Pancreas (tissue), 10 donors: ENCODE results near the gene RDH14. TPM values are rescaled to one million over a fixed set of nuclear protein-coding genes. Genes with fewer than 3 reads are reported as not detected.
A peak's percentile ranks its signal among the peaks of the same experiment; 100 is the strongest.

Experiments
- ATAC-seq, 4 donors: fragments of 200-7000 bp; cut with Tn5 transposase; one replicate each; pipeline versions ENCODE4 v1.8.0 to v1.9.1; 2020; ENCODE audit warnings: mild to moderate bottlenecking in 4 of 4, moderate library complexity in 4 of 4
- DNase-seq, 6 donors: peaks; one replicate each; pipeline ENCODE4 v3.0.0-alpha.2; 2020
- FAIRE-seq: peaks from 2 replicates; lab custom pipeline; 2012; peaks lifted over from hg19 to GRCh38; lab: Jason Lieb, UNC
- H3K27ac ChIP-seq, 4 donors: fragments of 200-600 bp; sonication (generic); 1 replicate in 3 of 4; 2 replicates in 1 of 4; pipeline versions ENCODE4 v1.5.0 to v1.8.0; 2020
- H3K27me3 ChIP-seq, 4 donors: fragments of 200-600 bp; one replicate each; pipeline ENCODE4 v1.8.0; 2021
- H3K36me3 ChIP-seq, 3 donors: fragments of 200-600 bp; sonication (generic) in 1 of 3; one replicate each; pipeline versions ENCODE4 v1.5.0 to v1.8.0; 2020 to 2021
- H3K4me1 ChIP-seq, 3 donors: fragments of 200-600 bp; one replicate each; pipeline ENCODE4 v1.8.0; 2021
- H3K4me3 ChIP-seq, 4 donors: fragments of 200-600 bp; sonication (generic) in 2 of 4; one replicate each; pipeline versions ENCODE4 v1.5.0 to v1.8.0; 2020 to 2021
- H3K9me3 ChIP-seq, 4 donors: fragments of 200-600 bp; one replicate each; pipeline ENCODE4 v1.8.0; 2021
- WGBS, 2 donors: extraction: QIAGEN DNeasy Blood & Tissue Kit; methylation state at CpG; one replicate each; pipeline ENCODE4 v1.1.7; 2013; 5-methylcytosine and 5-hydroxymethylcytosine counted together
- intact Hi-C, 3 donors: fragments of 100-400 bp; cut with DNase I; formaldehyde crosslinking; loops; one replicate each; pipeline versions ENCODE4 v1.11.1 to v1.14.2; 2022
- polyA plus RNA-seq, 2 donors: library from polyadenylated mRNA; stranded (reverse); fragments of 200-250 nt; gene quantifications; one replicate each; pipeline ENCODE4 v1.2.3, GENCODE V29; 2013
- total RNA-seq, 6 donors: library from RNA; stranded (reverse); fragmentation: NEBNext Ultra II Directional in 4 of 6; extraction: Animal tissue kit (Norgen Biotek cat#: 25700) in 4 of 6; gene quantifications; one replicate each; pipeline versions ENCODE4 v1.2.1 to v1.2.4, GENCODE V29; 2021 to 2023
- TF ChIP-seq, protein P1 (sequence below), 4 donors: fragments of 200-600 bp; sonication (generic) in 3 of 4; IDR thresholded peaks; one replicate each; pipeline versions ENCODE4 v1.5.0 to v1.8.0; 2021; ENCODE audit warnings: antibody characterized with exemption in 4 of 4
- donor health status: healthy with polysubstance abuse.
- donor health status: DM: no; HTN: no; CAD: no; lungs with moderate emphysema.
- donor health status: DM: no; HTN: no; CAD: no.
- donor health status: control.
- donor health status: control.
- donor health status: Bipolar disorder and iron deficiency.
- donor health status: DM: yes; HTN: yes; CAD: no.
- donor health status: DM: no; HTN: no; CAD: no.
- donor health status: DM: no; HTN: no; CAD: no.
- donor health status: DM: yes; HTN: yes; CAD: no.

RDH14 gene
- total and polyA plus RNA-seq, 8 donors: 8.0 to 13.6 (median 8.9) TPM

DNA sequence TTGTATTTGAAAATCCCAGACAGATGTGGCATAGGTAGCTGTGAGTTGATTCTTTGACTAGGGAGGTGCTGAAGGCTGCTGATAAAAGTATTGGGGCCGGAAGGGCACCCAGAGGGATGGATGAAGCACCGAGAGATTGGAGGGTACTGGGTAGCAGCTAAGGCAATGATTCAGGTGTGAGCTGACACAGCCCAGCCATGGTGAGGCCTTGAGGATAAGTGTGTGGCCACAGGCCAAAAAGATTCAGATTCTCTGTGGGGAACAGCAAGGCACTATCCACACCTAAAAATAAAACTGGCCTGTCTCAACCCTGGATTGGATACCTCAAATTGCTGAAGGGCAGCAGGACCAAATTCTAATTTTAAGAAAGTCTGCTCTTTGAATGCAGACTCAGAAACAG lies 35.2 kb downstream of the RDH14 start:
- TF ChIP-seq, protein P1, sequence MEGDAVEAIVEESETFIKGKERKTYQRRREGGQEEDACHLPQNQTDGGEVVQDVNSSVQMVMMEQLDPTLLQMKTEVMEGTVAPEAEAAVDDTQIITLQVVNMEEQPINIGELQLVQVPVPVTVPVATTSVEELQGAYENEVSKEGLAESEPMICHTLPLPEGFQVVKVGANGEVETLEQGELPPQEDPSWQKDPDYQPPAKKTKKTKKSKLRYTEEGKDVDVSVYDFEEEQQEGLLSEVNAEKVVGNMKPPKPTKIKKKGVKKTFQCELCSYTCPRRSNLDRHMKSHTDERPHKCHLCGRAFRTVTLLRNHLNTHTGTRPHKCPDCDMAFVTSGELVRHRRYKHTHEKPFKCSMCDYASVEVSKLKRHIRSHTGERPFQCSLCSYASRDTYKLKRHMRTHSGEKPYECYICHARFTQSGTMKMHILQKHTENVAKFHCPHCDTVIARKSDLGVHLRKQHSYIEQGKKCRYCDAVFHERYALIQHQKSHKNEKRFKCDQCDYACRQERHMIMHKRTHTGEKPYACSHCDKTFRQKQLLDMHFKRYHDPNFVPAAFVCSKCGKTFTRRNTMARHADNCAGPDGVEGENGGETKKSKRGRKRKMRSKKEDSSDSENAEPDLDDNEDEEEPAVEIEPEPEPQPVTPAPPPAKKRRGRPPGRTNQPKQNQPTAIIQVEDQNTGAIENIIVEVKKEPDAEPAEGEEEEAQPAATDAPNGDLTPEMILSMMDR (IDR thresholded peaks at IDR 0.05): no peak
- DNase-seq (no peak), FAIRE-seq (no peak), ATAC-seq (no peak)
- WGBS, 2 donors: 78 to 88% methylated on average over 2 of the region's 2 CpGs
- no peaks in the 10 kb centered on the region for H3K27me3 ChIP-seq
- no peak overlapping the region for H3K4me3 ChIP-seq
- intact Hi-C loops: loop anchor here in 2 of 3 donors (10.0 kb wide), 2 partner anchors 1330 to 1340 kb away; no protein-coding TSS in a partner anchor
- no peak overlapping the region for H3K27ac ChIP-seq
- H3K4me1 ChIP-seq: no peaks in the 10 kb centered on the region
- H3K9me3 ChIP-seq: no peaks in the 10 kb centered on the region
- no peaks in the 10 kb centered on the region for H3K36me3 ChIP-seq

DNA sequence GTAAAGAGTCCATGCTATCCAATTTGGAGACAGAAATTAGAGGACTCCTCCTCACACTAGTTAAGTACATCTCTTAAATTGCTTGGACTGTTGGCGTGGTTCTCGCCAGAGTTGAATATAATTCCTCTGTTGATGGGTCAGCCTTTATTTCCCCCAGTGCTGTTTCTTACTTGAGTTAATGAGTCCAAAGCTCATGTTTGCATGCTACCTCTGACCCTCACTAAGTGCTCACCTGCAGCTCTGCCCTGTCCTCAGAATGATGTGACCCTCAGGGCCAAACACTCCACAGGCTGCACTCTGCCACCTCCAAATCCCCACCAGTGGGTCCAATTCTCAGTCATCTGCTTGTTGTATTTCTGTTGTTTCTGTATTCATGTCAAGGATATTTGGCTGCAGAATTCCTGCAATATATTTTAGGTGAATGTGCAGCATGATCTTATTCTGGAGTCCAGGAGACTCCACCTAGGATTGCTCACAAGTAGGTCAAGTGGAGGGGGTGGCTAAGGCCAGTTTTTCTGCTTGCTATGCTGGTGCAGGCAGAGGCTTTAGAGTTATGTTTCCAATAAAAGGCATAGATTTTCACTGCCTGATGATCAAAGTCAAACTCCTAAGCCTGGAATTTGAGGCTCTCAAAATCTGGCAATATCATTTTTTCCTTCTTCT lies 37.8 kb downstream of the RDH14 start:
- TF ChIP-seq, protein P1 (IDR thresholded peaks at IDR 0.05): no peak
- no peak for DNase-seq
- Histone ChIP-seq H3K9me3 (no peaks in the 10 kb centered on the region), H3K4me1 (peaks cover 0 to 4% (median 0%) of the 10 kb centered on the region in 3 donors), H3K36me3 (no peaks in the 10 kb centered on the region), H3K4me3 (no peak overlapping the region), H3K27ac (no peak overlapping the region), H3K27me3 (no peaks in the 10 kb centered on the region)
- FAIRE-seq: no peak
- intact Hi-C loops: loop anchor here in 2 of 3 donors (10.0 kb wide), 2 partner anchors 1332 to 1342 kb away; no protein-coding TSS in a partner anchor
- WGBS, 2 donors: 94% methylated on average over 2 of the region's 2 CpGs
- ATAC-seq: no peak

DNA sequence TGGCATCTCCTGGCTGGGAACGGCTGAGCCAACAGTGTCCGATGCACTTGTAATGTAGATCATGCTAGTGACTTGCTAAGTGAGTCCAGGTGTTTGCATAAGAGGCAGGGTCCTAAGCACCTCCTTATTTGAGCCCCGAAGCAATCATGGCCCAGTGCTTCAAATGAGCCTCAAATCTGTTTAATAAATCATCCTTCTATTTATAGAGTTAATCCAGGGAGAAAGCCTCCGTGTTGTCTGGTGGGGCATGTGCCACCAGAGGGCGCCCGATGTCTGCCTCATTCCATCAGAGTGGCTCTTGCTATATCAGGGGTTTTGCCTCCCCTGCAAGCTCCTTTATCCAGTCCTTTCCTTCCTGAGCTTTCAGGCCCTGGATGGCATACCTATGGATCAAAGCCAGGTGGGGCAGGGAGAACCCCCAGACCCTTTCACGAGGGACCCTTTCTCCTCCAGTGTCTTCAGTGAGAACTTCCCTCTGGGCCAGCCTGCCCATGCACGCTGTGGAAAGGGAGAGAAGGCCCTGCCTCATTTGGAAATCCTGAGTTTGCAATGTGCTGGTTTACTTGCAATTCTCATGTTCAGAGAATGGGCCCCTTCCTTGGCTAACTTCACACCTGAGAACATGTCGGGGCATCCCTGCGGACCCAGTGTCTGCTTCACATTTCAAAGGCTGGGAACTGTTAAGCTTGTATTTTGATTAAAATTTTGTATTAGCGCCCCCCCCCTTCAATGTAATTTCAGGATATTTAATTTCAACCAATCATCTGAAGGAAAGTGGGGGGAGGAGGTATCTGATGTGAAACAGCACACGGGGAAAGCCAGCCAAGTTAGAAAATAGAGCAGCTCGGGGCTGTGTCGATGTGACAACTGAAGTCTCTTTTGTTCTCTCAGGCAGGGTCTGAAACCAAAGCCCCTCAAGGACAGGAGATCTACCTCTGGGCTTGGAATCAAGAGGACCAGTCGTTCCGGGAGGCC lies 39.7 kb downstream of the RDH14 start:
- H3K27me3 ChIP-seq: no peaks in the 10 kb centered on the region
- intact Hi-C loops: loop anchor here in 2 of 3 donors (10.0 kb wide), 2 partner anchors 1334 to 1344 kb away; no protein-coding TSS in a partner anchor
- H3K9me3 ChIP-seq: no peaks in the 10 kb centered on the region
- 49% methylated on average over 16 of the region's 16 CpGs for WGBS, 2 donors
- FAIRE-seq: no peak
- H3K27ac ChIP-seq: no peak overlapping the region
- peak; percentile 87 to 97 (median 94) for ATAC-seq
- H3K36me3 ChIP-seq: no peaks in the 10 kb centered on the region
- peak; percentile 50 to 92 (median 78) for DNase-seq
- TF ChIP-seq, protein P1 (IDR thresholded peaks at IDR 0.05): peak; percentile 71 to 83 (median 82)
- peaks cover 0 to 4% (median 0%) of the 10 kb centered on the region in 3 donors for H3K4me1 ChIP-seq
- no peak overlapping the region for H3K4me3 ChIP-seq

GRCh38 chr2:18519914-18520450 lies 40.5 kb downstream of the RDH14 start:
- DNase-seq: no peak
- Histone ChIP-seq H3K27me3 (no peaks in the 10 kb centered on the region), H3K27ac (no peak overlapping the region), H3K4me3 (no peak overlapping the region), H3K9me3 (no peaks in the 10 kb centered on the region), H3K4me1 (peaks cover 0 to 4% (median 0%) of the 10 kb centered on the region in 3 donors), H3K36me3 (no peaks in the 10 kb centered on the region)
- intact Hi-C loops: loop anchor here in 2 of 3 donors (10.0 kb wide), 3 partner anchors 845 to 1345 kb away; no protein-coding TSS in a partner anchor
- FAIRE-seq: no peak
- ATAC-seq: no peak
- TF ChIP-seq, protein P1 (IDR thresholded peaks at IDR 0.05): no peak
- WGBS, 2 donors: 44 to 57% methylated on average over 7 of the region's 7 CpGs
